Activated CD8-positive, alpha-beta memory T cell treated with anti-CD3 and anti-CD28 coated beads for 36 hours (primary cell): ENCODE data around the gene TUBGCP6. TPM values are rescaled to one million over a fixed set of nuclear protein-coding genes. Genes with fewer than 3 reads are reported as not detected.
"Not testable (repeated sequence)": the region's sequence is repeated elsewhere in the genome, so short reads cannot be mapped to it uniquely, and the experiment has no call there.

Experiments used
- CTCF ChIA-PET: fragments of 350-600 bp; sonication (Branson Sonifier 250); formaldehyde crosslinking; loops from one replicate; lab custom pipeline; 2021; ENCODE audit warnings: antibody characterized with exemption; lab: Charles Lee
- POLR2A ChIA-PET: fragments of 350-600 bp; sonication (Branson Sonifier 250); formaldehyde crosslinking; loops from one replicate; lab custom pipeline; 2021; ENCODE audit warnings: antibody characterized with exemption; lab: Charles Lee
- total RNA-seq, 2 experiments: library from RNA; stranded (reverse); gene quantifications; one replicate each; pipeline ENCODE4 v1.2.3, GENCODE V29; 2021

The TUBGCP6 gene
- total RNA-seq, 2 experiments from 2014 or later, result 44.1 to 46.6 TPM

GRCh38 chr22:50281384-50281760 is 36.5 kb upstream of the TUBGCP6 start:
- POLR2A ChIA-PET, result no interaction called here
- CTCF ChIA-PET, result no interaction called here

DNA sequence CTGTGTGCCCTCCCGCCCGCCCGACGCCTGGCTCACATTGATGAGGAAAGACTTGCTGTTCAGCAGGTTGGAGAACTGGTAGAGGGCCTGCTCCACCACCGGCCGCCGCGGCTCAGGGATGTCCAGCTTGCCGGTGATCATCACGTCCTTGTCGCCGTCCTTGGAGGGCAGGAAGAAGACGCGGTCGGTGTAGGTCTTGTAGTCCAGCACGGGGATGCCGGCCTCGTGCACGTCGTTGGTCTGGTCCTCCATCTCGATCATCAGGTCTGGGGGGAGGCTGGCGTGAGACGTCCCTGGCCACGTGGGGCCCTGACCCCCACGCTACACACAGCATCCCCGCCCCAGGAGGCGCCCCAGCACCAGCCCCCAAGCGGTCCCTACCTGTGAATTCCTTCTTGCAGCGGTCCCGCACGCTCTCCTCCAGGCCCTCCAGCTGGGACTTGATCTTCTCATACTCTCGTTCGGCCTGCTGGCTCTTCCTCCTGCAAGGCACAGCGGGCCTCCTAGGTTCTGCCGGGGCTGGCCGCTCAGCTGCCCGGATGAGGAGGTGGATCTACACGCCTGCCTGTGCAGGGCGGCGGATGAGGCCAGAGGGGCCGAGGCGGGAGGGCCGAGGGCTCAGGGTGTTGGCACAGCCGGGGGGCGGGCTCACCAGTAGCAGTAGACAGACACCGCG is 36.0 kb upstream of the TUBGCP6 start:
- CTCF ChIA-PET, result no interaction called here
- POLR2A ChIA-PET, result no interaction called here

GRCh38 chr22:50280022-50280707 is 35.3 kb upstream of the TUBGCP6 start:
- ChIA-PET POLR2A (no interaction called here), CTCF (no interaction called here)

- CTCF ChIA-PET, result no interaction called here
- POLR2A ChIA-PET, result interaction anchor here (0.7 kb wide), 1 partner anchor 40 kb away, joined by 3 read pairs; no protein-coding TSS in a partner anchor
Measured at GRCh38 chr22:50278956-50279619, 34.3 kb upstream of the TUBGCP6 start.

GRCh38 chr22:50278461-50278860 is 33.6 kb upstream of the TUBGCP6 start:
- ChIA-PET CTCF (no interaction called here), POLR2A (no interaction called here)

- ChIA-PET CTCF (no interaction called here), POLR2A (no interaction called here)
Measured at GRCh38 chr22:50277761-50278160, 32.9 kb upstream of the TUBGCP6 start.

DNA sequence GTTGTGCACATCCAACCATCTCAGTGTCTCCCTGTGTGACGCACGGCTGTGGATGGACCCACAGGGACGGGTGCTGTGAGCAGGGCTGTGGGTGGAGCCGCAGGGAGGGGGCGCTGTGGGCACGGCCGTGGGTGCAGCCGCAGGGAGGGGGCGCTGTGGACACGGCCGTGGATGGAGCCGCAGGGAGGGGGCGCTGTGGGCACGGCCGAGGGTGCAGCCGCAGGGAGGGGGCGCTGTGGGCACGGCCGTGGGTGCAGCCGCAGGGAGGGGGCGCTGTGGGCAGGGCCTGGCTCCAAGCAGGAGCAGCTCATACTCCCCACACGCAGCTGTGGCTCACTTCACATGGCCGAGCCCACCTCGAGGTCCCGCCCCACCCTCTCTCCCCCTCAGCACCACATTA is 31.3 kb upstream of the TUBGCP6 start:
- ChIA-PET POLR2A (no interaction called here), CTCF (interaction anchor here (0.6 to 2.5 kb wide), 20 partner anchors 9 to 404 kb away, joined by 3 to 17 read pairs (median 3); partner anchors contain the start of genes DENND6B, HDAC10 and PLXNB2)

GRCh38 chr22:50275181-50276055 is 30.6 kb upstream of the TUBGCP6 start:
- ChIA-PET CTCF (interaction anchor here (0.5 to 2.5 kb wide), 18 partner anchors 9 to 222 kb away, joined by 3 to 17 read pairs (median 4); partner anchors contain the start of genes DENND6B, HDAC10 and PLXNB2), POLR2A (no interaction called here)

- ChIA-PET CTCF (interaction anchor here (1.1 to 2.5 kb wide), 7 partner anchors 9 to 67 kb away, joined by 3 to 16 read pairs (median 8); partner anchors contain the start of gene MAPK12), POLR2A (no interaction called here)
Measured at GRCh38 chr22:50274771-50275170, 29.9 kb upstream of the TUBGCP6 start.

DNA sequence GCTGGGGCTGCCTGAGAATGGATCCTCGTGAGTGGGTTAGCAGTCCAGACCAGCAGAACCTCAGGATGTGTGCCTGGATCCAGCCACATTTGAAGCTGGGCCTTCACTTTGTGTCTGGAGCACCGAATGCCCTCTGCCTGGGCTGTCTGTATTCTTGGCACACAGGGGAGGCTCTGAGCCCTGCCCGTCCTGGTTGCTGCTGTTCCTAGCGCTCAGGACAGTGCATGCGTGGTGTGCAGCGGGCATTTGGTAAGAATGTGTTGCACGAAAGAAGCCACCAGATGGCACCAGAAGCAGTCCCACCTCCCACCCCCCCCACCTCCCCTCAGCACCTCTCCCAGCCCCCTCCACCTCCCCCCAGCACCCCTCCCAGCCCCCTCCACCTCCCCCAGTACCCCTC is 29.5 kb upstream of the TUBGCP6 start:
- CTCF ChIA-PET, result interaction anchor here (0.8 to 2.9 kb wide), 7 partner anchors 9 to 141 kb away, joined by 3 to 10 read pairs (median 4); partner anchors contain the start of gene MAPK12

GRCh38 chr22:50273781-50274180 is 29.0 kb upstream of the TUBGCP6 start:
- CTCF ChIA-PET, result interaction anchor here (0.8 to 2.9 kb wide), 11 partner anchors 8 to 225 kb away, joined by 3 to 10 read pairs (median 4); partner anchors contain the start of genes MAPK12 and TUBGCP6

More for the DNA sequence above, 29.5 kb upstream of the TUBGCP6 start:
- POLR2A ChIA-PET, result no interaction called here

DNA sequence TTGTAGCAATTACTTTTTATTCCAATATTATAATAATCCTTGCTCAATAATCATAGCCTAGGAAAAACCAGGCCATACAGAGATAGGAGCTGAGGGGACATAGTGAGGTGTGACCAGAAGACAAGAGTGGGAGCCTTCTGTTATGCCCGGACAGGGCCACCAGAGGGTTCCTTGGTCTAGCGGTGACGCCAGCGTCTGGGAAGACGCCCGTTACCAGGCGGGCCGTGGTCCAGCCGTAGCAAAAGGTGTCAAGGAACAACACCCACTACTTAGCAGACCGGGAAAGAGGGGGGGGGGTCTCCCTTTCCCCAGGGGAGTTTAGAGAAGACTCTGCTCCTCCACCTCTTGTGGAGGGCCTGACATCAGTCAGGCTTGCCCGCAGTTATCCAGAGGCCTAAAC is 28.5 kb upstream of the TUBGCP6 start:
- CTCF ChIA-PET, result interaction anchor here (0.7 to 2.9 kb wide), 13 partner anchors 8 to 225 kb away, joined by 3 to 10 read pairs (median 4); partner anchors contain the start of genes MAPK12 and TUBGCP6
- POLR2A ChIA-PET, result not testable (repeated sequence)

More at GRCh38 chr22:50273781-50274180, 29.0 kb upstream of the TUBGCP6 start:
- POLR2A ChIA-PET, result not testable (repeated sequence)

DNA sequence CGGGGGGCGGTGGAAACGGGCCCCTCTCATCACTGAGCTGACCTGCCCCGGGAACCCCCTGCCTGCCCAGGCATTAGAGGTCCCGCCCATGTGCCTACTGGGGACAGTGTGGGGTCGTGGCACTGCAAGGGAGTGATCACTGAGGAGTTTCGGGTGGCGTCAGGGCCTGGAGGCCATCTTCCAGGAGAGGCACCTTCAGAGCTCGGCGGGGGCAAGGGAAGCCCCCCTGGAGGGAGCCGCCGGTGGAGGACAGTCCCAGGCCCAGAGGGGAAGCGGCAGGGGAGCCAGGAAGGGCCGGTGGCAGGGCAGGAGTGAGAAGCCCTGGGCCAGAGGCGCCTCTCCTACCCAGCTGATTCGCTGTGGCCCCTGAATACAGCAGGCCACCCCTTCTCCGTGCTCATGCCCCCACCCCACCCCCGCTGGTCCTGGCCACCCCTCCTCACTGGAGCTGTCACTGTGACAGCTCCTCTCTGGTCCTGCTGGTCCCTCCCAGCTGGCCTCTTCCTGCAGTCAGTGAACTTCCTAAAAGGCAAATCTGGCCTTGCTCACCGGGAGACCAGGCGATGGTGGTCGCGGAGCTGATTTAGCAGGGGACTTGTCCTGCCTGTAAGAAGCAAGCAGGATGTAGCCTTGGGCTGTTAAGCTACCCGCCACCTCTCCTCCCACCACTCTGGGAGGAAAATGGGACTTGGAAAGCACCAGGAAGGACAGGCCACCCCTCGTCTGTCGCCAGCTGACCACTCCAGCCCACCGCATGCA is 27.4 kb upstream of the TUBGCP6 start:
- POLR2A ChIA-PET, result interaction anchor here (0.5 kb wide), 1 partner anchor 288 kb away, joined by 3 read pairs; no protein-coding TSS in a partner anchor

GRCh38 chr22:50271519-50271970 is 26.7 kb upstream of the TUBGCP6 start:
- CTCF ChIA-PET, result interaction anchor here (1.0 to 2.9 kb wide), 8 partner anchors 10 to 90 kb away, joined by 3 to 10 read pairs (median 4); partner anchors contain the start of genes MAPK12 and TUBGCP6
- POLR2A ChIA-PET, result interaction anchor here (0.5 kb wide), 1 partner anchor 288 kb away, joined by 3 read pairs; no protein-coding TSS in a partner anchor

More for the DNA sequence above, 27.4 kb upstream of the TUBGCP6 start:
- CTCF ChIA-PET, result interaction anchor here (0.9 to 2.9 kb wide), 10 partner anchors 11 to 89 kb away, joined by 3 to 10 read pairs (median 4); partner anchors contain the start of genes MAPK12, PLXNB2 and TUBGCP6

GRCh38 chr22:50270666-50271394 is 26.0 kb upstream of the TUBGCP6 start:
- POLR2A ChIA-PET, result no interaction called here
- CTCF ChIA-PET, result interaction anchor here (1.7 kb wide), 1 partner anchor 10 kb away, joined by 4 read pairs; the partner anchor contains the start of gene MAPK12

- ChIA-PET POLR2A (no interaction called here), CTCF (no interaction called here)
Measured at GRCh38 chr22:50269970-50270665, 25.3 kb upstream of the TUBGCP6 start, which contains the start of gene MAPK11. Gene MAPK11, minus strand, starts transcription at chr22:50270380. Its CDS starts 88 bp downstream, at chr22:50270292.
